ENCODE data around the gene FMNL2.

FMNL2 gene

DNA sequence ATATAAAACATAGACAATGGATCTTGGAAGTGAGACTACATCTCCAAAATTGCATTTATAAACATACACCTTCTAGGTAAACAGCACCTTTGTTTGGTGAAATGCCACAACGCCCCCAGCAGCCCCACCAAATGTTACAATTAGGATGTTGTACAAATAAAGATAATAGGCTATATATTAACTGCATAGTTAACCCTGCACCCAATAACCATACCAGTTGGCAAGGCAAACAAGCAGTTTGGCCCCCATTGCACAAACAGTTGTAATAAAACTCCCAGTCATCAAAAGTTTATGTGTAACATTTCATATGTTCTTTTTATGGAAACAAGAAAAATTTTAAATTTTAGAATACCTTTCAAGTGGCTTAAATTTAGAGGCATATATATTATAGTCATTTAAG lies 315.0 kb downstream of the FMNL2 start:
- no CpG with 5 or more reads among the region's 1 CpG for WGBS, 2 donors (ENCODE audit: extremely low coverage in 2 of 2, insufficient read length in 2 of 2, insufficient replicate concordance in 1 of 2)
- Histone ChIP-seq H3K4me3 (ENCODE audit: low read length in 2 of 2) (no peak overlapping the region), H2BK15ac (ENCODE audit: low read length) (no peak overlapping the region), H2AFZ (ENCODE audit: low read length) (no peak overlapping the region), H3K27me3 (ENCODE audit: control insufficient read depth in 3 of 3, insufficient read depth in 3 of 3, low read depth in 1 of 3, low read length in 3 of 3) (no peaks in the 10 kb centered on the region), H3K14ac (ENCODE audit: low read length) (no peak overlapping the region), H2AK5ac (ENCODE audit: low read depth, low read length) (no peak overlapping the region), H4K8ac (ENCODE audit: low read depth, low read length) (no peak overlapping the region), H2BK12ac (ENCODE audit: low read length) (no peak overlapping the region), H2BK5ac (ENCODE audit: low read length) (no peak overlapping the region), H3K4me2 (ENCODE audit: insufficient read depth, low read length, poor library complexity, severe bottlenecking) (no peak overlapping the region), H3K4ac (ENCODE audit: low read length) (no peak overlapping the region), H2BK120ac (ENCODE audit: low read depth, low read length) (no peak overlapping the region), H3K36me3 (replicated peaks in 1 of 2; ENCODE audit: control insufficient read depth in 2 of 2, insufficient read depth in 2 of 2, low read length in 2 of 2) (peaks cover 0 to 99% of the 10 kb centered on the region in 2 donors), H3K9me3 (replicated peaks in 1 of 2; ENCODE audit: control insufficient read depth in 2 of 2, insufficient read depth in 1 of 2, low read depth in 1 of 2, low read length in 2 of 2) (no peaks in the 10 kb centered on the region), H4K91ac (ENCODE audit: low read depth, low read length, poor library complexity) (no peak overlapping the region), H3K9ac (ENCODE audit: low read depth, low read length, poor library complexity) (no peak overlapping the region), H3K4me1 (ENCODE audit: control insufficient read depth in 2 of 2, insufficient read depth in 1 of 2, low read depth in 1 of 2, low read length in 2 of 2) (peaks cover 5 to 17% of the 10 kb centered on the region in 2 donors), H3K79me1 (ENCODE audit: low read depth, low read length) (no peaks in the 10 kb centered on the region), H3K23ac (ENCODE audit: low read depth, low read length, poor library complexity) (no peak overlapping the region), H3K18ac (ENCODE audit: low read length) (no peak overlapping the region), H3K27ac (replicated peaks; ENCODE audit: low read length) (no peak overlapping the region)
- no peak for DNase-seq (ENCODE audit: low spot score)

GRCh38 chr2:152650768-152651371 lies 315.9 kb downstream of the FMNL2 start:
- Histone ChIP-seq H3K4me1 (ENCODE audit: control insufficient read depth in 2 of 2, insufficient read depth in 1 of 2, low read depth in 1 of 2, low read length in 2 of 2) (peaks cover 5 to 17% of the 10 kb centered on the region in 2 donors), H2AK5ac (ENCODE audit: low read depth, low read length) (no peak overlapping the region), H2BK120ac (ENCODE audit: low read depth, low read length) (no peak overlapping the region), H3K9me3 (replicated peaks in 1 of 2; ENCODE audit: control insufficient read depth in 2 of 2, insufficient read depth in 1 of 2, low read depth in 1 of 2, low read length in 2 of 2) (no peaks in the 10 kb centered on the region), H3K4me3 (ENCODE audit: low read length in 2 of 2) (no peak overlapping the region), H3K14ac (ENCODE audit: low read length) (no peak overlapping the region), H3K79me1 (ENCODE audit: low read depth, low read length) (no peaks in the 10 kb centered on the region), H2BK5ac (ENCODE audit: low read length) (no peak overlapping the region), H4K91ac (ENCODE audit: low read depth, low read length, poor library complexity) (no peak overlapping the region), H2BK12ac (ENCODE audit: low read length) (no peak overlapping the region), H2BK15ac (ENCODE audit: low read length) (no peak overlapping the region), H3K18ac (ENCODE audit: low read length) (no peak overlapping the region), H3K36me3 (replicated peaks in 1 of 2; ENCODE audit: control insufficient read depth in 2 of 2, insufficient read depth in 2 of 2, low read length in 2 of 2) (peaks cover 0 to 99% of the 10 kb centered on the region in 2 donors), H3K4me2 (ENCODE audit: insufficient read depth, low read length, poor library complexity, severe bottlenecking) (no peak overlapping the region), H2AFZ (ENCODE audit: low read length) (no peak overlapping the region), H3K27me3 (ENCODE audit: control insufficient read depth in 3 of 3, insufficient read depth in 3 of 3, low read depth in 1 of 3, low read length in 3 of 3) (no peaks in the 10 kb centered on the region), H3K23ac (ENCODE audit: low read depth, low read length, poor library complexity) (no peak overlapping the region), H3K27ac (replicated peaks; ENCODE audit: low read length) (no peak overlapping the region), H3K9ac (ENCODE audit: low read depth, low read length, poor library complexity) (no peak overlapping the region), H4K8ac (ENCODE audit: low read depth, low read length) (no peak overlapping the region), H3K4ac (ENCODE audit: low read length) (no peak overlapping the region)
- no CpG with 5 or more reads among the region's 6 CpGs for WGBS, 2 donors (ENCODE audit: extremely low coverage in 2 of 2, insufficient read length in 2 of 2, insufficient replicate concordance in 1 of 2)
- DNase-seq (ENCODE audit: low spot score) = no peak

DNA sequence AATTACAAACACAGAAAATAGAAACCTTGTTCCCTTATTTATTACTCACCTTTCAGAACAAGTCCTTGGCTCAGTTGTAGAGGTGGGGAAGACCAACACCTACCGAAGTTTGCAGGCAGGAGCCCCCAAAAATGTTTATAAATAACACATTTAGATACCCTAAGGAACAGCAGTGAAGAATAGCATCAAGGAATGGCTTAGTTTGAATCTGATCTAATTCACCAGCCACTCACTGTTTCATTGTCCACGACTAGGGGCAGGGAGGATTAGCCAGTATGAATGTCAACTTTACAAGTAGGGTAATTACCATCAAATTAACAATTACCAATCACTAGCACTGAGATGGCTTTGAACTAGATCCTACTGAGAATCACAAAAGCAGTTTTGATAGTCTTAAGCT lies 316.9 kb downstream of the FMNL2 start:
- H3K23ac ChIP-seq (ENCODE audit: low read depth, low read length, poor library complexity) = no peak overlapping the region
- H3K14ac ChIP-seq (ENCODE audit: low read length) = no peak overlapping the region
- H3K9ac ChIP-seq (ENCODE audit: low read depth, low read length, poor library complexity) = no peak overlapping the region
- H3K79me1 ChIP-seq (ENCODE audit: low read depth, low read length) = no peaks in the 10 kb centered on the region
- H2BK12ac ChIP-seq (ENCODE audit: low read length) = no peak overlapping the region
- WGBS, 2 donors (ENCODE audit: extremely low coverage in 2 of 2, insufficient read length in 2 of 2, insufficient replicate concordance in 1 of 2) = no CpG with 5 or more reads among the region's 2 CpGs
- H4K91ac ChIP-seq (ENCODE audit: low read depth, low read length, poor library complexity) = no peak overlapping the region
- no peaks in the 10 kb centered on the region for H3K9me3 ChIP-seq (replicated peaks in 1 of 2; ENCODE audit: control insufficient read depth in 2 of 2, insufficient read depth in 1 of 2, low read depth in 1 of 2, low read length in 2 of 2)
- no peak overlapping the region for H3K4me3 ChIP-seq (ENCODE audit: low read length in 2 of 2)
- no peak overlapping the region for H2BK15ac ChIP-seq (ENCODE audit: low read length)
- no peak overlapping the region for H2AK5ac ChIP-seq (ENCODE audit: low read depth, low read length)
- H3K27ac ChIP-seq (replicated peaks; ENCODE audit: low read length) = no peak overlapping the region
- H3K4me2 ChIP-seq (ENCODE audit: insufficient read depth, low read length, poor library complexity, severe bottlenecking) = no peak overlapping the region
- no peak overlapping the region for H4K8ac ChIP-seq (ENCODE audit: low read depth, low read length)
- no peak overlapping the region for H2AFZ ChIP-seq (ENCODE audit: low read length)
- H3K36me3 ChIP-seq (replicated peaks in 1 of 2; ENCODE audit: control insufficient read depth in 2 of 2, insufficient read depth in 2 of 2, low read length in 2 of 2) = peaks cover 2 to 98% of the 10 kb centered on the region in 2 donors
- DNase-seq (ENCODE audit: low spot score) = no peak
- H3K4ac ChIP-seq (ENCODE audit: low read length) = no peak overlapping the region
- H3K4me1 ChIP-seq (ENCODE audit: control insufficient read depth in 2 of 2, insufficient read depth in 1 of 2, low read depth in 1 of 2, low read length in 2 of 2) = peaks cover 5 to 17% of the 10 kb centered on the region in 2 donors
- H2BK120ac ChIP-seq (ENCODE audit: low read depth, low read length) = no peak overlapping the region
- H3K27me3 ChIP-seq (ENCODE audit: control insufficient read depth in 3 of 3, insufficient read depth in 3 of 3, low read depth in 1 of 3, low read length in 3 of 3) = no peaks in the 10 kb centered on the region
- H3K18ac ChIP-seq (ENCODE audit: low read length) = no peak overlapping the region
- no peak overlapping the region for H2BK5ac ChIP-seq (ENCODE audit: low read length)

- H3K4ac ChIP-seq (ENCODE audit: low read length) = no peak overlapping the region
- H3K14ac ChIP-seq (ENCODE audit: low read length) = no peak overlapping the region
- H3K36me3 ChIP-seq (replicated peaks in 1 of 2; ENCODE audit: control insufficient read depth in 2 of 2, insufficient read depth in 2 of 2, low read length in 2 of 2) = peaks cover 12 to 95% of the 10 kb centered on the region in 2 donors
Measured at GRCh38 chr2:152655880-152656279, 320.9 kb downstream of the FMNL2 start.

More at GRCh38 chr2:152655880-152656279, 320.9 kb downstream of the FMNL2 start:
- Histone ChIP-seq H2BK120ac (ENCODE audit: low read depth, low read length) (no peak overlapping the region), H2BK15ac (ENCODE audit: low read length) (no peak overlapping the region), H2AK5ac (ENCODE audit: low read depth, low read length) (no peak overlapping the region), H2AFZ (ENCODE audit: low read length) (no peak overlapping the region), H4K91ac (ENCODE audit: low read depth, low read length, poor library complexity) (no peak overlapping the region), H3K9me3 (replicated peaks in 1 of 2; ENCODE audit: control insufficient read depth in 2 of 2, insufficient read depth in 1 of 2, low read depth in 1 of 2, low read length in 2 of 2) (no peaks in the 10 kb centered on the region), H3K4me1 (ENCODE audit: control insufficient read depth in 2 of 2, insufficient read depth in 1 of 2, low read depth in 1 of 2, low read length in 2 of 2) (no peaks in the 10 kb centered on the region), H3K23ac (ENCODE audit: low read depth, low read length, poor library complexity) (no peak overlapping the region), H2BK5ac (ENCODE audit: low read length) (no peak overlapping the region), H4K8ac (ENCODE audit: low read depth, low read length) (no peak overlapping the region), H2BK12ac (ENCODE audit: low read length) (no peak overlapping the region), H3K9ac (ENCODE audit: low read depth, low read length, poor library complexity) (no peak overlapping the region), H3K27ac (replicated peaks; ENCODE audit: low read length) (no peak overlapping the region), H3K4me2 (ENCODE audit: insufficient read depth, low read length, poor library complexity, severe bottlenecking) (no peak overlapping the region), H3K4me3 (ENCODE audit: low read length in 2 of 2) (no peak overlapping the region), H3K18ac (ENCODE audit: low read length) (no peak overlapping the region), H3K27me3 (ENCODE audit: control insufficient read depth in 3 of 3, insufficient read depth in 3 of 3, low read depth in 1 of 3, low read length in 3 of 3) (no peaks in the 10 kb centered on the region), H3K79me1 (ENCODE audit: low read depth, low read length) (no peaks in the 10 kb centered on the region)
- no peak for DNase-seq (ENCODE audit: low spot score)
- WGBS, 2 donors (ENCODE audit: extremely low coverage in 2 of 2, insufficient read length in 2 of 2, insufficient replicate concordance in 1 of 2) = no CpG with 5 or more reads among the region's 1 CpG
